Fibroblast of lung (primary cell): ENCODE data around the gene CYP51A1.
"Not testable (repeated sequence)": the region's sequence is repeated elsewhere in the genome, so short reads cannot be mapped to it uniquely, and the experiment has no call there.

ENCODE experiments used
- EZH2 ChIP-seq: IDR thresholded peaks from 2 replicates; pipeline ENCODE4 v1.5.1; 2012; ENCODE audit warnings: low read length, control low read depth, mild to moderate bottlenecking; ENCODE audit errors: missing control alignments
- TF ChIP-seq, protein P1 (sequence below), 2 donors: IDR thresholded peaks in 1 of 2; conservative IDR thresholded peaks in 1 of 2; 1 replicate in 1 of 2; 2 replicates in 1 of 2; pipeline ENCODE4 v1.5.1; 2011 to 2012; ENCODE audit warnings: low read length in 2 of 2, control low read depth in 1 of 2, inconsistent platforms in 1 of 2, low read depth in 1 of 2, mild to moderate bottlenecking in 1 of 2

DNA sequence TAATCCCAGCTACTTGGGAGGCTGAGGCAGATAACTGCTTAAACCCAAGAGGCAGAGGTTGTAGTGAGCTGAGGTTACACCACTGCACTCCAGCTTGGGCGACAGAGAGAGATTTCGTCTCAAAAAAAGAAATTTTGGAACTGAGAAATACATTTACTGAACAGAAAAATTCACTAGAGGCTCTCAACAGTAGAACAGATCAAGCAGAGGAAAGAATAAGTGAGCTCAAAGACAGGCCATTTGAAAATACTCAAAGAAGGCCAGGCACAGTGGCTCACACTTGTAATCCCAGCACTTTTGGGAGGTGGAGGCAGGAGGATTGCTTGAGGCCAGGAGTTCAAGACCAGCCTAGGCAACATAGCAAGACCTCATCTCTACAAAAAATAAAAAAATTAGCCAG, 35.3 kb upstream of the CYP51A1 start:
- TF ChIP-seq, protein P1, sequence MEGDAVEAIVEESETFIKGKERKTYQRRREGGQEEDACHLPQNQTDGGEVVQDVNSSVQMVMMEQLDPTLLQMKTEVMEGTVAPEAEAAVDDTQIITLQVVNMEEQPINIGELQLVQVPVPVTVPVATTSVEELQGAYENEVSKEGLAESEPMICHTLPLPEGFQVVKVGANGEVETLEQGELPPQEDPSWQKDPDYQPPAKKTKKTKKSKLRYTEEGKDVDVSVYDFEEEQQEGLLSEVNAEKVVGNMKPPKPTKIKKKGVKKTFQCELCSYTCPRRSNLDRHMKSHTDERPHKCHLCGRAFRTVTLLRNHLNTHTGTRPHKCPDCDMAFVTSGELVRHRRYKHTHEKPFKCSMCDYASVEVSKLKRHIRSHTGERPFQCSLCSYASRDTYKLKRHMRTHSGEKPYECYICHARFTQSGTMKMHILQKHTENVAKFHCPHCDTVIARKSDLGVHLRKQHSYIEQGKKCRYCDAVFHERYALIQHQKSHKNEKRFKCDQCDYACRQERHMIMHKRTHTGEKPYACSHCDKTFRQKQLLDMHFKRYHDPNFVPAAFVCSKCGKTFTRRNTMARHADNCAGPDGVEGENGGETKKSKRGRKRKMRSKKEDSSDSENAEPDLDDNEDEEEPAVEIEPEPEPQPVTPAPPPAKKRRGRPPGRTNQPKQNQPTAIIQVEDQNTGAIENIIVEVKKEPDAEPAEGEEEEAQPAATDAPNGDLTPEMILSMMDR (conservative IDR thresholded peaks at IDR 0.05 in 1 of 2, IDR thresholded peaks at IDR 0.05 in 1 of 2; ENCODE audit: low read depth in 1 of 2, low read length in 2 of 2), result not testable (repeated sequence)
- not testable (repeated sequence) for TF ChIP-seq EZH2
